K562 (cell line): ENCODE data around the gene TMEM141. TPM values are rescaled to one million over a fixed set of nuclear protein-coding genes. Genes with fewer than 3 reads are reported as not detected.

Source experiments
- CHAMP1 ChIP-seq: fragments of 450-650 bp; IDR thresholded peaks from 2 replicates; pipeline ENCODE4 v1.6.1; 2016; ENCODE audit warnings: mild to moderate bottlenecking
- KDM5B ChIP-seq: fragments of 200-600 bp; sonication (generic); IDR thresholded peaks from 2 replicates; pipeline ENCODE4 v1.6.1; 2012; ENCODE audit warnings: low read depth, mild to moderate bottlenecking, moderate library complexity, low read length, control low read depth, inconsistent platforms; ENCODE audit not compliant: insufficient replicate concordance
- MITF ChIP-seq: IDR thresholded peaks from 2 replicates; pipeline ENCODE4 v1.6.1; 2014; ENCODE audit warnings: antibody characterized with exemption
- PRDM10 ChIP-seq: fragments of 450-650 bp; IDR thresholded peaks from 2 replicates; pipeline ENCODE4 v1.6.1; 2018; ENCODE audit not compliant: partially characterized antibody
- SAP30 ChIP-seq: fragments of 200-600 bp; sonication (generic); IDR thresholded peaks from 2 replicates; pipeline ENCODE4 v1.6.1; 2012; ENCODE audit warnings: borderline replicate concordance, low read depth, mild to moderate bottlenecking, moderate library complexity, low read length, control low read depth, inconsistent platforms; ENCODE audit not compliant: insufficient read depth, poor library complexity, severe bottlenecking
- SNAPC5 ChIP-seq: fragments of 250-450 bp; sonication (Bioruptor Pico); IDR thresholded peaks from 2 replicates; pipeline ENCODE4 v1.8.0; 2021; ENCODE audit warnings: moderate library complexity, mild to moderate bottlenecking, inconsistent platforms
- THRAP3 ChIP-seq: fragments of 450-650 bp; IDR thresholded peaks from 2 replicates; pipeline ENCODE4 v1.6.1; 2016; ENCODE audit warnings: mild to moderate bottlenecking, inconsistent platforms, borderline replicate concordance
- UBTF ChIP-seq, 2 experiments: IDR thresholded peaks; 2 replicates each; pipeline ENCODE4 v1.6.1; 2012; ENCODE audit warnings: improper control_type of control experiment in 2 of 2, low read depth in 2 of 2, low read length in 2 of 2, borderline replicate concordance in 1 of 2
- ZNF592 ChIP-seq: fragments of 450-650 bp; IDR thresholded peaks from 2 replicates; pipeline ENCODE4 v1.6.1; 2017; ENCODE audit warnings: antibody characterized with exemption, mild to moderate bottlenecking
- polyA plus RNA-seq, 8 experiments: library from polyadenylated mRNA; depleted of rRNA in 4 of 8; stranded (reverse) in 5 of 8; unstranded in 3 of 8; fragments of >200 nt; fragmentation: Nextera tagmentation in 2 of 8; fragmentation: Illumina TruSeq in 1 of 8; extraction: Ambion mirVana in 2 of 8; extraction: Trizol in 1 of 8; gene quantifications; 2 replicates each; pipeline versions ENCODE4 v1.2.1 to v1.2.3, GENCODE V29; 2011 to 2014; ENCODE audit warnings: inconsistent platforms in 1 of 8, missing spikeins in 1 of 8
- total RNA-seq, 7 experiments: library from RNA; depleted of rRNA in 6 of 7; stranded (reverse); fragments of >200 nt in 6 of 7; fragmentation: Illumina TruSeq in 2 of 7; extraction: Trizol in 2 of 7; gene quantifications; 2 replicates each; pipeline versions ENCODE4 v1.2.1 to v1.2.3, GENCODE V29; 2011 to 2021; ENCODE audit warnings: low replicate concordance in 1 of 7

TMEM141 gene
- total and polyA plus RNA-seq, 9 of the 15 experiments (the other 6 are each of a cell fraction or from before 2014, with no cell fraction given): 21.5 to 123 (median 74.8) TPM

- TF ChIP-seq MITF (0 out of 2 replicates have a peak, but pooled peaks have one; percentile 38), THRAP3 (no peak), KDM5B (peak; percentile 55), UBTF (IDR thresholded peaks at IDR 0.05; ENCODE audit: borderline replicate concordance in 1 of 2, low read depth in 2 of 2, low read length in 2 of 2) (peak in 1 of 2 experiments; percentile 55; a peak in 1 of 4 replicates), SNAPC5 (CRISPR knock-in tag) (no peak), ZNF592 (peak; percentile 73), SAP30 (no peak), PRDM10 (no peak), CHAMP1 (no peak)
Observed at GRCh38 chr9:136807281-136808074, 16.3 kb downstream of the TMEM141 start, which contains the start of gene RABL6 (continued).
